Measurements from ENCODE around the gene VWC2. TPM values are rescaled to one million over a fixed set of nuclear protein-coding genes. Genes with fewer than 3 reads are reported as not detected.
"Not testable (repeated sequence)": the region's sequence is repeated elsewhere in the genome, so short reads cannot be mapped to it uniquely, and the experiment has no call there.

VWC2 gene
- total and polyA plus RNA-seq, 10 of the 15 experiments (the other 5 are each of a cell fraction or from before 2014, with no cell fraction given): 0.01 to 0.06 (median 0.03) TPM; not detected in 7

DNA sequence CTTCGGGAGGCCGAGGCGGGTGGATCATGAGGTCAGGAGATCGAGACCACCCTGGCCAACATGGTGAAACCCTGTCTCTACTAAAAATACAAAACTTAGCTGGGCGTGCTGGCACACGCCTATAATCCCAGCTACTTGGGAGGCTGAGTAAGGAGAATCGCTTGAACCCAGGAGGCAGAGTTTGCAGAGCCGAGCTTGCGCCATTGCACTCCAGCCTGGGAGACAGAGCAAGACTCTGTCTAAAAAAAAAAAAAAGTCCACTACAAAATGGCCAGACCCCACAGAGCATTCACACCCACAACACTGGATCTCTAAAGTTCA lies 78.1 kb downstream of the VWC2 start:
- H2AFZ ChIP-seq (ENCODE audit: control insufficient read depth, low read depth, low read length); DNase-seq (ENCODE audit: low read depth, low spot score); intact Hi-C loops (cut with micrococcal nuclease; ENCODE audit: unreplicated experiment); H3K27ac ChIP-seq (ENCODE audit: control insufficient read depth, insufficient read depth); H4K20me1 ChIP-seq (ENCODE audit: control insufficient read depth, insufficient read depth); H3K36me3 ChIP-seq (ENCODE audit: control insufficient read depth in 2 of 2, insufficient read depth in 2 of 2, low read length in 1 of 2); H3K4me3 ChIP-seq; FAIRE-seq; H3K4me1 ChIP-seq (ENCODE audit: control insufficient read depth, insufficient read depth, low read length); H3K9ac ChIP-seq (ENCODE audit: control insufficient read depth, insufficient read depth, low read length); H3K79me2 ChIP-seq (ENCODE audit: control insufficient read depth, insufficient read depth, low read length); H3K27me3 ChIP-seq (replicated peaks in 1 of 2; ENCODE audit: control insufficient read depth in 2 of 2, insufficient read depth in 2 of 2, low read length in 1 of 2); BruUV-seq (replicated peaks); H3K9me3 ChIP-seq (replicated peaks; ENCODE audit: control insufficient read depth, insufficient read depth, low read length); POLR2A ChIA-PET; ATAC-seq; SMC1A ChIA-PET (ENCODE audit: uncharacterized antibody, unreplicated experiment); H3K4me2 ChIP-seq (ENCODE audit: control insufficient read depth, insufficient read depth): not testable (repeated sequence)
- ChIA-PET CTCF (interaction anchor here (1.4 kb wide), 1 partner anchor 1553 kb away, joined by 5 read pairs; no protein-coding TSS in a partner anchor), RAD21 (ENCODE audit: unreplicated experiment) (interaction anchor here (0.7 kb wide), 1 partner anchor 235 kb away, joined by 3 read pairs; no protein-coding TSS in a partner anchor)
- in situ Hi-C loops (cut with MboI): loop anchor here (10.0 kb wide), 1 partner anchor 1547 kb away; no protein-coding TSS in a partner anchor
- 0% methylated on average over 7 of the region's 9 CpGs for WGBS (ENCODE audit: insufficient coverage, insufficient replicate concordance, low lambda C conversion rate, missing lambda C conversion rate)

DNA sequence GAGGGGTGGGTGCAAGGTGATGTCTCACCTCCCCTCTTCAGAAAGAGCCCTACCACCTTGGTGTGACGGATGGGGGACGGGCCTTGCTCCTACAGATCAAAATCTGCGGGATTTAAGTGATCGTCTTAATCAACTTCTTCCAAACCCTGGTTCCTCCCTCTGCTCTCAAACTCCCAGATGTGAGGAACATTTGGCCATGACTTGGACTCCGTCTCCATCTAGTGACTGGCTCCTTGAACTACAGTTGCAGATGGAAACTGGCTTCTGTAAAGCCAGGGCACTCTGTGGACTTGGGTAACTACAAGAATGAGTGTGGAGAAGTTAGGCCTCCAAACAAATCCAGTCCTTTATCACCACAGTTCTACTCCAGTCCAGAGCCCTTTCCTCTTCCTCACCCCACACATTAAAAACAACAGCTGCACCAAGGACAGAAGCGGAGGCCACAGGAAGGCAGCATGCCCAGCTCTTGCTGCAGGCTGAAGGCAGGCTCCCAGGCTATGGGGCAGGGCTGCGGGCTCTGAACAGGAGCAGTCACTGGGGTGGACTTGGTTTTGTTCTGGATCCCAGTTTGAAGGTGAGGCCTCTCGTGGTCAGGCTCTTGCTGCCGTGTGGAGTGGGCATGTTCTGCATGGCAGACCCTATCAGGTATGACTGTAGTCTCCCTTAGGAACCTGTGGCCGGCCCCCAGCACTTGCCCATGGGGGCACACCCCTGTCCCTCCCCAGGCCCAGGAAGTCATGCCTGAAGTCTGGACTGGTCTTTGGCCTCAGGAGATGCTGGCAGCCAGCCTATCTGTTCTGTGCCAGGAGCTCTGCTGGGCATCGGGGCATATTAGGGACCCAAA lies 79.4 kb downstream of the VWC2 start:
- ChIA-PET RAD21 (ENCODE audit: unreplicated experiment) (no interaction called here), POLR2A (no interaction called here), SMC1A (ENCODE audit: uncharacterized antibody, unreplicated experiment) (no interaction called here), CTCF (interaction anchor here (0.5 to 1.4 kb wide), 2 partner anchors 9 to 1554 kb away, joined by 3 to 5 read pairs; no protein-coding TSS in a partner anchor)
- BruUV-seq (replicated peaks): no TSS peak
- intact Hi-C loops (cut with micrococcal nuclease; ENCODE audit: unreplicated experiment) (loop anchor here (1.0 to 2.0 kb wide), 3 partner anchors 370 to 1554 kb away; no protein-coding TSS in a partner anchor), in situ Hi-C loops (cut with MboI) (loop anchor here (10.0 kb wide), 1 partner anchor 1548 kb away; no protein-coding TSS in a partner anchor)
- 16% methylated on average over 11 of the region's 11 CpGs for WGBS (ENCODE audit: insufficient coverage, insufficient replicate concordance, low lambda C conversion rate, missing lambda C conversion rate)
- Histone ChIP-seq H2AFZ (ENCODE audit: control insufficient read depth, low read depth, low read length) (no peak overlapping the region), H3K9me3 (replicated peaks; ENCODE audit: control insufficient read depth, insufficient read depth, low read length) (no peaks in the 10 kb centered on the region), H3K4me1 (ENCODE audit: control insufficient read depth, insufficient read depth, low read length) (no peaks in the 10 kb centered on the region), H3K79me2 (ENCODE audit: control insufficient read depth, insufficient read depth, low read length) (no peaks in the 10 kb centered on the region), H3K27me3 (replicated peaks in 1 of 2; ENCODE audit: control insufficient read depth in 2 of 2, insufficient read depth in 2 of 2, low read length in 1 of 2) (peaks cover 0 to 3% of the 10 kb centered on the region in 2 experiments; a peak in 1 of 4 replicates), H3K9ac (ENCODE audit: control insufficient read depth, insufficient read depth, low read length) (no peak overlapping the region), H3K4me3 (no peak overlapping the region), H3K36me3 (ENCODE audit: control insufficient read depth in 2 of 2, insufficient read depth in 2 of 2, low read length in 1 of 2) (no peaks in the 10 kb centered on the region), H3K4me2 (ENCODE audit: control insufficient read depth, insufficient read depth) (no peak overlapping the region), H4K20me1 (ENCODE audit: control insufficient read depth, insufficient read depth) (0 out of 2 replicates have a peak, but pooled peaks cover 2% of the 10 kb centered on the region), H3K27ac (ENCODE audit: control insufficient read depth, insufficient read depth) (no peak overlapping the region)
- FAIRE-seq (peak; percentile 68), ATAC-seq (peak; percentile 88), DNase-seq (ENCODE audit: low read depth, low spot score) (no peak)
- TF ChIP-seq IRF4 (IDR thresholded peaks at IDR 0.05; ENCODE audit: low read depth, low read length) (peak; percentile 42; the same call in 1 of the 2 replicates), SMC3 (IDR thresholded peaks at IDR 0.05; ENCODE audit: borderline replicate concordance, low read length) (peak; percentile 77), POU2F2 (IDR thresholded peaks at IDR 0.05; ENCODE audit: borderline replicate concordance, low read depth, low read length) (0 out of 3 replicates have a peak, but pooled peaks have one; percentile 11), RAD21 (IDR thresholded peaks at IDR 0.05; ENCODE audit: insufficient read depth, low read depth, low read length) (peak; percentile 97), LARP7 (IDR thresholded peaks at IDR 0.05) (no peak)
- TF ChIP-seq, protein P1, sequence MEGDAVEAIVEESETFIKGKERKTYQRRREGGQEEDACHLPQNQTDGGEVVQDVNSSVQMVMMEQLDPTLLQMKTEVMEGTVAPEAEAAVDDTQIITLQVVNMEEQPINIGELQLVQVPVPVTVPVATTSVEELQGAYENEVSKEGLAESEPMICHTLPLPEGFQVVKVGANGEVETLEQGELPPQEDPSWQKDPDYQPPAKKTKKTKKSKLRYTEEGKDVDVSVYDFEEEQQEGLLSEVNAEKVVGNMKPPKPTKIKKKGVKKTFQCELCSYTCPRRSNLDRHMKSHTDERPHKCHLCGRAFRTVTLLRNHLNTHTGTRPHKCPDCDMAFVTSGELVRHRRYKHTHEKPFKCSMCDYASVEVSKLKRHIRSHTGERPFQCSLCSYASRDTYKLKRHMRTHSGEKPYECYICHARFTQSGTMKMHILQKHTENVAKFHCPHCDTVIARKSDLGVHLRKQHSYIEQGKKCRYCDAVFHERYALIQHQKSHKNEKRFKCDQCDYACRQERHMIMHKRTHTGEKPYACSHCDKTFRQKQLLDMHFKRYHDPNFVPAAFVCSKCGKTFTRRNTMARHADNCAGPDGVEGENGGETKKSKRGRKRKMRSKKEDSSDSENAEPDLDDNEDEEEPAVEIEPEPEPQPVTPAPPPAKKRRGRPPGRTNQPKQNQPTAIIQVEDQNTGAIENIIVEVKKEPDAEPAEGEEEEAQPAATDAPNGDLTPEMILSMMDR (IDR thresholded peaks at IDR 0.05 in 2 of 3, conservative IDR thresholded peaks at IDR 0.05 in 1 of 3; ENCODE audit: control insufficient read depth in 2 of 3, extremely low read depth in 1 of 3, insufficient read depth in 1 of 3, low read depth in 3 of 3, low read length in 3 of 3): peak; percentile 86 to 91 (median 86)
- TF ChIP-seq, protein P2, sequence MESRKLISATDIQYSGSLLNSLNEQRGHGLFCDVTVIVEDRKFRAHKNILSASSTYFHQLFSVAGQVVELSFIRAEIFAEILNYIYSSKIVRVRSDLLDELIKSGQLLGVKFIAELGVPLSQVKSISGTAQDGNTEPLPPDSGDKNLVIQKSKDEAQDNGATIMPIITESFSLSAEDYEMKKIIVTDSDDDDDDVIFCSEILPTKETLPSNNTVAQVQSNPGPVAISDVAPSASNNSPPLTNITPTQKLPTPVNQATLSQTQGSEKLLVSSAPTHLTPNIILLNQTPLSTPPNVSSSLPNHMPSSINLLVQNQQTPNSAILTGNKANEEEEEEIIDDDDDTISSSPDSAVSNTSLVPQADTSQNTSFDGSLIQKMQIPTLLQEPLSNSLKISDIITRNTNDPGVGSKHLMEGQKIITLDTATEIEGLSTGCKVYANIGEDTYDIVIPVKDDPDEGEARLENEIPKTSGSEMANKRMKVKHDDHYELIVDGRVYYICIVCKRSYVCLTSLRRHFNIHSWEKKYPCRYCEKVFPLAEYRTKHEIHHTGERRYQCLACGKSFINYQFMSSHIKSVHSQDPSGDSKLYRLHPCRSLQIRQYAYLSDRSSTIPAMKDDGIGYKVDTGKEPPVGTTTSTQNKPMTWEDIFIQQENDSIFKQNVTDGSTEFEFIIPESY (IDR thresholded peaks at IDR 0.05): no peak
